GM20000 (cell line): Measurements from ENCODE around the gene NHLRC4.

Experiments
- DNase-seq: peaks from one replicate; pipeline ENCODE4 v3.0.0; 2012; ENCODE audit warnings: low spot score
- TF ChIP-seq, protein P1 (sequence below): IDR thresholded peaks from 2 replicates; pipeline ENCODE4 v1.5.1; 2012; ENCODE audit warnings: mild to moderate bottlenecking, control low read depth; ENCODE audit errors: extremely low read depth, missing control alignments

The NHLRC4 gene, protein sequence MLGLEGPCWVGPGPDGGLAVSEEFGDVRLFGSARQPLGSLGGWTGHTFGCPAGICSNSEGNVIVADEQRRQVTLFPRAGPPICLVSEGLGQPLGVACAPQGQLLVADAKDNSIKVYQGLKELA

DNA sequence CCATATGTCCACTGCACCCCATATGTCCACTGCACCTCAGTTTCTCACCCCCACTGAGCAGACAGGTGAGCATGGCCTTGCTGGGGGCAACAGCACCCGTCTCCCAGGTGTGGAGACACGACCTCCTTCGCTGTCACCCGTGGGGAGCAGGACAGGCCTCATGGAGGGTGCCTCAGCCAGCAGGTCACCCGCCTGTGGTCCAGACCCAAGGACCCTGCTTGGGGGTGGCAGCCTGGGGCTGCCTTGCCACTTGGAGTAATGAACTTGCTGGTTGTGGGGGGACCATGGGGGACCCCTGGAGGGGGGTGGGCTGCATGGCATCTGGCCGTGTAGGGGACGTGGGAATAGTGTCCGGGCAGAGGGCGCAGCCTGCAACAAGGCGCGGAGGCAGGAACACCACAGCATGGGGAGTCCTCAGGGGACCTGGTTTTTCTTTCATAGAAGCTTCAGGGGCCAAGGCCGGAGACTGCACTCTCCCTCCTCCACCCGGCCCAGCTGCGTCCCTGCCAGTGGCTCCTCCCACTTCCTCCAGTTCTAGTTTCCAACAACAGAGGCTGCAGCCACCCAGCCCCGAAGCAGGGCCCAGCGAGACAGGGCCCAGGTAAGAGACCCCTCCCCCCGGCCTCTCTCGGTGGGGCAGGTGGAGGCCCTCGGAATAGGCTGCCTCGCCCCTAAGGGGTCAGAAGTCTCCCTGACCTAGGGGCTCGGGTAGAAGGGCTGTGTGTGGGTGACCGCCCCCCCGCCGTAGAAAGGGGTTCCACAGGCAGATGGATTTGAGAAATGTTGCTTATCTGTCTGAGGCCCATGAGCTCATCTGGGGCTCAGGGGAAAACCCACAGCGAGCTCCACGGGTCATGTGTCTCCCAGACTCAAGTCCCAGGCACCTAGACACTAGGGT, at the start of gene NHLRC4:
Gene NHLRC4, plus strand, starts transcription at position 531 of the 898 bp plus-strand sequence. CDS start 1,043 bp downstream, outside the sequence.
- peak; percentile 95 for DNase-seq
- TF ChIP-seq, protein P1, sequence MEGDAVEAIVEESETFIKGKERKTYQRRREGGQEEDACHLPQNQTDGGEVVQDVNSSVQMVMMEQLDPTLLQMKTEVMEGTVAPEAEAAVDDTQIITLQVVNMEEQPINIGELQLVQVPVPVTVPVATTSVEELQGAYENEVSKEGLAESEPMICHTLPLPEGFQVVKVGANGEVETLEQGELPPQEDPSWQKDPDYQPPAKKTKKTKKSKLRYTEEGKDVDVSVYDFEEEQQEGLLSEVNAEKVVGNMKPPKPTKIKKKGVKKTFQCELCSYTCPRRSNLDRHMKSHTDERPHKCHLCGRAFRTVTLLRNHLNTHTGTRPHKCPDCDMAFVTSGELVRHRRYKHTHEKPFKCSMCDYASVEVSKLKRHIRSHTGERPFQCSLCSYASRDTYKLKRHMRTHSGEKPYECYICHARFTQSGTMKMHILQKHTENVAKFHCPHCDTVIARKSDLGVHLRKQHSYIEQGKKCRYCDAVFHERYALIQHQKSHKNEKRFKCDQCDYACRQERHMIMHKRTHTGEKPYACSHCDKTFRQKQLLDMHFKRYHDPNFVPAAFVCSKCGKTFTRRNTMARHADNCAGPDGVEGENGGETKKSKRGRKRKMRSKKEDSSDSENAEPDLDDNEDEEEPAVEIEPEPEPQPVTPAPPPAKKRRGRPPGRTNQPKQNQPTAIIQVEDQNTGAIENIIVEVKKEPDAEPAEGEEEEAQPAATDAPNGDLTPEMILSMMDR = no peak

- DNase-seq = no peak
- TF ChIP-seq, protein P1 = no peak
Observed at GRCh38 chr16:518858-519257, 47.9 kb upstream of the NHLRC4 start.

DNA sequence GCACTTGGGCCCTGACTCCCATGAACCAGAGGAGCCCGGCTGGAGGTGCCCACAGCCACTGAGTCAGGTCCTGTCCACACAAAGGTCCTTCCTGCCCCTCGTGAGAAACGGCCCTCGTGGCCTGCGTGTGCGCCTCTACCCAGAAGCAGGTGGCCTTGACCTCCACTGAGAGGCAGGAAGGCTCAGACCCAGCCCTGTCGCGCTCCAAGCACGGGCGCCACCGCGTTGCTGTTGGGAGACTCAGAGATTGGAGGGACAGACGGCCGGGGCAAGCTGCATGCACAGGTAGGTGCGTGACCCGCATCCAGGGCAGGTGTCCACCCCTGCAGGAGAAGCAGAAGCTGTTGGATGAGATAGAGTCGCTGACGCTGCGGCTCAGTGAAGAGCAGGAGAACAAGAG, 47.4 kb upstream of the NHLRC4 start:
- DNase-seq = no peak
- TF ChIP-seq, protein P1 = no peak

GRCh38 chr16:519841-520687, 46.7 kb upstream of the NHLRC4 start:
- TF ChIP-seq, protein P1 = no peak
- DNase-seq = no peak

DNA sequence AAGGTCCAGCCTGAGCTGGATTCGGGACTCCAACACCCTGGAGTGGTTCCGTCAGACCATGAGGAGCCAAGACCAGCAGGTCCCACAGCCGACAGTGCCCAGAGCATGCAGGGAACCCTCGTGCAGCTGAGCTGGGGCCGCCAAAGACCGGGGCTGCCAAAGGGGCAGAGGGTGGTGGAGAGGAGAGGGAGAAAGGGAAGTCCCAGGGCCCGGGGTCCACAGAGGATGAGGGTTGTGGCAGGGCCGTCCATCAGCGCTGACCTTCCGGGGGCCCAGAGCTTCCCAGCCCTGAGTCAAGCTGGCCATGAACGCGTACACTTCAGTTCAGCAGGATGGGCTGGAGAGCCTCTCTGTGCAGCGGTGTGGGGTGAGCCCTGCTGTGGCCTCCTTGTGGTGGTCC, 46.0 kb upstream of the NHLRC4 start:
- TF ChIP-seq, protein P1 = no peak

DNA sequence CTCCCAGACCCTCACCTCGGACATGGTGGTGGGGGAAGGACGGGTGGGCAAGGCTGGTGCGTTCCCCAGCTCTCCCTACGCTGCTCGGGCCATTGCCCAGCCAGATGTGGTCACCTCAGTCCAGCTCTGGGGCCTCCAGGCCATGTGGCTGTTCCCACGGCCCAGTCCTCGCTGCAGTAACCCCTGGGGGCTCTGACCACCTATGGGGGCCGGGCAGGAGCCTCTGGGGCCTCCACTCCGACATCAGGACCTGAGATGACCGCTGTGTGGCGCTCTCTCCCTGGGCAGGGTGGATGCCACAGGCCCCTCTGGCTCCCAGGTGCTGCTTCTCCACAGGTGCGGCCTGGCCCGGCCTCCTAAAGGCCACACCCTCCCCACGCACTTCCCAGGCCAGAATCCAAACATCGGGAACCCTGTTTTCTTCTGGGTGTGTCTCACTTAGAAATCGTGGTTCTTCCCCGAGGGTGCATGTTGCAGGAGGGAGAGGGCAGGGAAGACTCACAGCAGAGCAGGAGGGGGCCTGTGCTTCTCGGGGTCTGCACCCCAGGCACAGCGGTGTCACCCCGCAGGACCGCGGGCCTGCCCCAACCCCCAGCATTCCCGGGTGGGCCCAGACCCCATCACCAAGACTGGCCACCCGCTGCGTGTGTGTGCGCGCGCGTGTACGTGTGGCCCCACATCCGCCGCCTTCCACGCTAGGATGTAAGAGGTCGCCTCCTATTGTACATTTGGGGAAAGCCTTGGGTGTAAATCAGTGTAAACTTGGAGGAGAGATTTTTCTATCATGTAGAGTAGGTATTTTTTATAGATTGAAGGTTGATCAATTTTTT, 45.2 kb upstream of the NHLRC4 start:
- DNase-seq = no peak
- TF ChIP-seq, protein P1 = no peak

More for the DNA sequence above, 46.0 kb upstream of the NHLRC4 start:
- no peak for DNase-seq
